WTC11 (cell line): ENCODE results near the gene GIGYF2. TPM values are rescaled to one million over a fixed set of nuclear protein-coding genes. Genes with fewer than 3 reads are reported as not detected.

ENCODE experiments used
- ATAC-seq: fragments of 200-7000 bp; cut with Tn5 transposase; 2 replicates; pipeline ENCODE4 v1.10.0; 2021; ENCODE audit warnings: mild to moderate bottlenecking, moderate library complexity
- CTCF ChIA-PET: fragments of 300-600 bp; sonication (Branson Sonifier 250); formaldehyde crosslinking; loops from one replicate; lab custom pipeline; 2021; ENCODE audit warnings: antibody characterized with exemption; lab: Charles Lee
- POLR2A ChIA-PET: fragments of 350-600 bp; sonication (Branson Sonifier 250); formaldehyde crosslinking; loops from one replicate; lab custom pipeline; 2021; ENCODE audit warnings: antibody characterized with exemption; lab: Charles Lee
- DNase-seq: peaks from one replicate; pipeline ENCODE4 v3.0.0; 2021; ENCODE audit warnings: low spot score
- H3K27ac Mint-ChIP-seq: 2 replicates; pipeline ENCODE4 v1.8.0; 2021; ENCODE audit warnings: mixed read lengths
- H3K27me3 Mint-ChIP-seq: 2 replicates; pipeline ENCODE4 v1.8.0; 2021; ENCODE audit warnings: low read depth, mild to moderate bottlenecking, moderate library complexity, mixed read lengths
- H3K36me3 Mint-ChIP-seq: 2 replicates; pipeline ENCODE4 v1.8.0; 2021; ENCODE audit warnings: mixed read lengths
- H3K4me1 Mint-ChIP-seq: 2 replicates; pipeline ENCODE4 v1.8.0; 2022; ENCODE audit warnings: mixed read lengths
- H3K4me3 Mint-ChIP-seq: 2 replicates; pipeline ENCODE4 v1.8.0; 2021; ENCODE audit warnings: mild to moderate bottlenecking, moderate library complexity, mixed read lengths
- H3K9me3 Mint-ChIP-seq: 2 replicates; pipeline ENCODE4 v1.8.0; 2021; ENCODE audit warnings: mixed read lengths
- CREB1 ChIP-seq: sonication (generic); formaldehyde crosslinking; IDR thresholded peaks from 2 replicates; pipeline ENCODE4 v1.8.0; 2023; ENCODE audit warnings: mild to moderate bottlenecking, missing genetic modification reagents
- FOXP1 ChIP-seq: sonication (generic); formaldehyde crosslinking; IDR thresholded peaks from 2 replicates; pipeline ENCODE4 v1.8.0; 2022; ENCODE audit warnings: missing genetic modification reagents, mild to moderate bottlenecking, moderate library complexity, borderline replicate concordance
- GABPB1 ChIP-seq: sonication (generic); formaldehyde crosslinking; IDR thresholded peaks from 2 replicates; pipeline ENCODE4 v1.8.1; 2023; ENCODE audit warnings: mild to moderate bottlenecking, missing genetic modification reagents
- JUN ChIP-seq: sonication (generic); formaldehyde crosslinking; IDR thresholded peaks from 2 replicates; pipeline ENCODE4 v1.8.0; 2023; ENCODE audit warnings: mild to moderate bottlenecking, missing genetic modification reagents
- NFE2L1 ChIP-seq: sonication (generic); formaldehyde crosslinking; IDR thresholded peaks from 2 replicates; pipeline ENCODE4 v1.8.1; 2023; ENCODE audit warnings: missing genetic modification reagents
- NR1H2 ChIP-seq: sonication (generic); formaldehyde crosslinking; IDR thresholded peaks from 2 replicates; pipeline ENCODE4 v1.9.0; 2021; ENCODE audit warnings: mild to moderate bottlenecking, moderate library complexity, missing genetic modification reagents
- TEAD1 ChIP-seq: sonication (generic); formaldehyde crosslinking; IDR thresholded peaks from 2 replicates; pipeline ENCODE4 v1.8.0; 2022; ENCODE audit warnings: mild to moderate bottlenecking, missing genetic modification reagents
- TP53 ChIP-seq: sonication (generic); formaldehyde crosslinking; IDR thresholded peaks from 2 replicates; pipeline ENCODE4 v1.8.1; 2023; ENCODE audit warnings: mild to moderate bottlenecking, missing genetic modification reagents
- ZNF232 ChIP-seq: sonication (generic); formaldehyde crosslinking; IDR thresholded peaks from 2 replicates; pipeline ENCODE4 v1.8.0; 2022; ENCODE audit warnings: mild to moderate bottlenecking, missing genetic modification reagents
- ZNF416 ChIP-seq: fragments of 250-450 bp; sonication (Bioruptor Pico); IDR thresholded peaks from 2 replicates; pipeline ENCODE4 v1.9.0; 2021; ENCODE audit warnings: mild to moderate bottlenecking, inconsistent platforms
- total RNA-seq: library from RNA; stranded (reverse); gene quantifications from 3 replicates; pipeline ENCODE4 v1.2.3, GENCODE V29; 2021
- TF ChIP-seq, protein P1 (sequence below): sonication (generic); formaldehyde crosslinking; IDR thresholded peaks from 2 replicates; pipeline ENCODE4 v1.8.0; 2023; ENCODE audit warnings: mild to moderate bottlenecking, missing genetic modification reagents
- TF ChIP-seq, protein P2 (sequence below): sonication (generic); formaldehyde crosslinking; IDR thresholded peaks from 2 replicates; pipeline ENCODE4 v1.8.0; 2023; ENCODE audit warnings: missing genetic modification reagents
- TF ChIP-seq, protein P3 (sequence below): sonication (generic); formaldehyde crosslinking; IDR thresholded peaks from 2 replicates; pipeline ENCODE4 v1.8.1; 2023; ENCODE audit warnings: mild to moderate bottlenecking, missing genetic modification reagents, moderate library complexity
- TF ChIP-seq, protein P4 (sequence below): sonication (generic); formaldehyde crosslinking; IDR thresholded peaks from 2 replicates; pipeline ENCODE4 v1.8.1; 2023; ENCODE audit warnings: mild to moderate bottlenecking, missing genetic modification reagents
- TF ChIP-seq, protein P5 (sequence below): sonication (generic); formaldehyde crosslinking; IDR thresholded peaks from 2 replicates; pipeline ENCODE4 v1.8.1; 2022; ENCODE audit warnings: low read depth, mild to moderate bottlenecking, moderate library complexity, missing genetic modification reagents, borderline replicate concordance
- TF ChIP-seq, protein P6 (sequence below): fragments of 250-450 bp; sonication (Bioruptor Pico); IDR thresholded peaks from 2 replicates; pipeline ENCODE4 v1.9.0; 2021; ENCODE audit warnings: moderate library complexity, mild to moderate bottlenecking, inconsistent platforms, borderline replicate concordance
- TF ChIP-seq, protein P7 (sequence below): fragments of 250-450 bp; sonication (Bioruptor Pico); IDR thresholded peaks from 2 replicates; pipeline ENCODE4 v1.9.0; 2021; ENCODE audit warnings: mild to moderate bottlenecking, borderline replicate concordance
- TF ChIP-seq, protein P8 (sequence below): sonication (generic); formaldehyde crosslinking; IDR thresholded peaks from 2 replicates; pipeline ENCODE4 v1.8.1; 2022; ENCODE audit warnings: mild to moderate bottlenecking, moderate library complexity, missing genetic modification reagents

GIGYF2 gene
- total RNA-seq, 1 experiment from 2014 or later, result 53.1 TPM

DNA sequence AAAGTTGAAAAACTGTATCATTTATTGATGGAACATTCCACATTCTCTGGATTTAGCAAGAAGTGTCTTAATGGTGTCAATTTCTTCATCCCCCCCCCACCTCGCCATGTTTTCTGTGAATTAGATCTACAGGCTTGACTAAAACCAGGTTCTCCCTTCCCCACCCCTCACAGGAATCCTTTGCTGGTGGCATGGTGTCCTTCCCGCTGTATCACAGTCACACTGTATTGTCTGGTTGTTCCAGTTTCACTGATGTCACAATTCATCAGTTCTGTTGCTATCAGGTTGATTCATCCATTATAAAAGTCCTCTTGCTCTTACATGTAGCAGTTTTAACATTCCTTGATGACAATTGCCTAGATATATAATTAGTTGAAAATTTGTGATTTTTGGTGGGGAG lies 166.9 kb downstream of the GIGYF2 start:
- no peak for ATAC-seq
- H3K4me1 Mint-ChIP-seq, result no peaks in the 10 kb centered on the region
- no peak overlapping the region for H3K27ac Mint-ChIP-seq
- ChIA-PET CTCF (no interaction called here), POLR2A (no interaction called here)
- H3K36me3 Mint-ChIP-seq, result peaks cover 8% of the 10 kb centered on the region; the same call in 1 of the 2 replicates
- TF ChIP-seq, protein P1, sequence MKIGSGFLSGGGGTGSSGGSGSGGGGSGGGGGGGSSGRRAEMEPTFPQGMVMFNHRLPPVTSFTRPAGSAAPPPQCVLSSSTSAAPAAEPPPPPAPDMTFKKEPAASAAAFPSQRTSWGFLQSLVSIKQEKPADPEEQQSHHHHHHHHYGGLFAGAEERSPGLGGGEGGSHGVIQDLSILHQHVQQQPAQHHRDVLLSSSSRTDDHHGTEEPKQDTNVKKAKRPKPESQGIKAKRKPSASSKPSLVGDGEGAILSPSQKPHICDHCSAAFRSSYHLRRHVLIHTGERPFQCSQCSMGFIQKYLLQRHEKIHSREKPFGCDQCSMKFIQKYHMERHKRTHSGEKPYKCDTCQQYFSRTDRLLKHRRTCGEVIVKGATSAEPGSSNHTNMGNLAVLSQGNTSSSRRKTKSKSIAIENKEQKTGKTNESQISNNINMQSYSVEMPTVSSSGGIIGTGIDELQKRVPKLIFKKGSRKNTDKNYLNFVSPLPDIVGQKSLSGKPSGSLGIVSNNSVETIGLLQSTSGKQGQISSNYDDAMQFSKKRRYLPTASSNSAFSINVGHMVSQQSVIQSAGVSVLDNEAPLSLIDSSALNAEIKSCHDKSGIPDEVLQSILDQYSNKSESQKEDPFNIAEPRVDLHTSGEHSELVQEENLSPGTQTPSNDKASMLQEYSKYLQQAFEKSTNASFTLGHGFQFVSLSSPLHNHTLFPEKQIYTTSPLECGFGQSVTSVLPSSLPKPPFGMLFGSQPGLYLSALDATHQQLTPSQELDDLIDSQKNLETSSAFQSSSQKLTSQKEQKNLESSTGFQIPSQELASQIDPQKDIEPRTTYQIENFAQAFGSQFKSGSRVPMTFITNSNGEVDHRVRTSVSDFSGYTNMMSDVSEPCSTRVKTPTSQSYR (CRISPR knock-in tag), result no peak
- TF ChIP-seq, protein P2, sequence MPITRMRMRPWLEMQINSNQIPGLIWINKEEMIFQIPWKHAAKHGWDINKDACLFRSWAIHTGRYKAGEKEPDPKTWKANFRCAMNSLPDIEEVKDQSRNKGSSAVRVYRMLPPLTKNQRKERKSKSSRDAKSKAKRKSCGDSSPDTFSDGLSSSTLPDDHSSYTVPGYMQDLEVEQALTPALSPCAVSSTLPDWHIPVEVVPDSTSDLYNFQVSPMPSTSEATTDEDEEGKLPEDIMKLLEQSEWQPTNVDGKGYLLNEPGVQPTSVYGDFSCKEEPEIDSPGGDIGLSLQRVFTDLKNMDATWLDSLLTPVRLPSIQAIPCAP (CRISPR knock-in tag), result no peak
- H3K4me3 Mint-ChIP-seq, result no peak overlapping the region
- H3K9me3 Mint-ChIP-seq, result no peaks in the 10 kb centered on the region
- H3K27me3 Mint-ChIP-seq, result no peaks in the 10 kb centered on the region; the same call in 1 of the 2 replicates
- DNase-seq, result no peak

DNA sequence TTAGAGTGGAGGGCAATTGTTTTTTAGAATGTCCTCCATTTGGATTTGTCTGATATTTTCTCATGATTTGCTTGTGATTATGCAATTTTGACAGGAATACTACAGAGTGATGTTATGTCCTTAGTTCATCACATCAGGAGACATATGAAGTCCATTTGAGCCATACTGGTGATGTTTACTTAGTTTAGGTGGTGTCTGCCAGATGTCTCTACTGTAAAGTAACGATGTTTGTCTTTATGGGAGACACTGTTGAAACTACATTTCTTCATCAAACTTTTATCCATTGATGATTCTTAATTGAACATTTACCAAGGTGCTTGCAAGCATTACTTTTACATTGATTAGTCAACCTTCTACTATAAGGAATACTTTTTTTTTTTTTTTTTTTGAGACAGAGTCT lies 168.0 kb downstream of the GIGYF2 start:
- POLR2A ChIA-PET, result no interaction called here
- ATAC-seq, result no peak
- TF ChIP-seq NFE2L1 (CRISPR knock-in tag), result no peak
- TF ChIP-seq JUN (CRISPR knock-in tag), result no peak
- no peak for TF ChIP-seq TEAD1 (CRISPR knock-in tag)
- TF ChIP-seq, protein P3, sequence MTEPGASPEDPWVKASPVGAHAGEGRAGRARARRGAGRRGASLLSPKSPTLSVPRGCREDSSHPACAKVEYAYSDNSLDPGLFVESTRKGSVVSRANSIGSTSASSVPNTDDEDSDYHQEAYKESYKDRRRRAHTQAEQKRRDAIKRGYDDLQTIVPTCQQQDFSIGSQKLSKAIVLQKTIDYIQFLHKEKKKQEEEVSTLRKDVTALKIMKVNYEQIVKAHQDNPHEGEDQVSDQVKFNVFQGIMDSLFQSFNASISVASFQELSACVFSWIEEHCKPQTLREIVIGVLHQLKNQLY (CRISPR knock-in tag), result no peak
- TF ChIP-seq, protein P4, sequence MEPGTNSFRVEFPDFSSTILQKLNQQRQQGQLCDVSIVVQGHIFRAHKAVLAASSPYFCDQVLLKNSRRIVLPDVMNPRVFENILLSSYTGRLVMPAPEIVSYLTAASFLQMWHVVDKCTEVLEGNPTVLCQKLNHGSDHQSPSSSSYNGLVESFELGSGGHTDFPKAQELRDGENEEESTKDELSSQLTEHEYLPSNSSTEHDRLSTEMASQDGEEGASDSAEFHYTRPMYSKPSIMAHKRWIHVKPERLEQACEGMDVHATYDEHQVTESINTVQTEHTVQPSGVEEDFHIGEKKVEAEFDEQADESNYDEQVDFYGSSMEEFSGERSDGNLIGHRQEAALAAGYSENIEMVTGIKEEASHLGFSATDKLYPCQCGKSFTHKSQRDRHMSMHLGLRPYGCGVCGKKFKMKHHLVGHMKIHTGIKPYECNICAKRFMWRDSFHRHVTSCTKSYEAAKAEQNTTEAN (CRISPR knock-in tag), result no peak
- TF ChIP-seq, protein P5, sequence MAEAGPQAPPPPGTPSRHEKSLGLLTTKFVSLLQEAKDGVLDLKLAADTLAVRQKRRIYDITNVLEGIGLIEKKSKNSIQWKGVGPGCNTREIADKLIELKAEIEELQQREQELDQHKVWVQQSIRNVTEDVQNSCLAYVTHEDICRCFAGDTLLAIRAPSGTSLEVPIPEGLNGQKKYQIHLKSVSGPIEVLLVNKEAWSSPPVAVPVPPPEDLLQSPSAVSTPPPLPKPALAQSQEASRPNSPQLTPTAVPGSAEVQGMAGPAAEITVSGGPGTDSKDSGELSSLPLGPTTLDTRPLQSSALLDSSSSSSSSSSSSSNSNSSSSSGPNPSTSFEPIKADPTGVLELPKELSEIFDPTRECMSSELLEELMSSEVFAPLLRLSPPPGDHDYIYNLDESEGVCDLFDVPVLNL (CRISPR knock-in tag), result no peak
- TF ChIP-seq NR1H2 (CRISPR knock-in tag), result no peak
- TF ChIP-seq, all 79 proteins: peak for 0
- Mint-ChIP-seq H3K4me3 (no peak overlapping the region), H3K27me3 (no peaks in the 10 kb centered on the region; the same call in 1 of the 2 replicates), H3K27ac (no peak overlapping the region), H3K4me1 (peaks cover 4% of the 10 kb centered on the region; the same call in 1 of the 2 replicates), H3K36me3 (no peaks in the 10 kb centered on the region), H3K9me3 (no peaks in the 10 kb centered on the region)
- DNase-seq, result no peak
- CTCF ChIA-PET, result interaction anchor here (0.5 to 0.7 kb wide), 2 partner anchors 10 to 568 kb away, joined by 3 read pairs; no protein-coding TSS in a partner anchor

DNA sequence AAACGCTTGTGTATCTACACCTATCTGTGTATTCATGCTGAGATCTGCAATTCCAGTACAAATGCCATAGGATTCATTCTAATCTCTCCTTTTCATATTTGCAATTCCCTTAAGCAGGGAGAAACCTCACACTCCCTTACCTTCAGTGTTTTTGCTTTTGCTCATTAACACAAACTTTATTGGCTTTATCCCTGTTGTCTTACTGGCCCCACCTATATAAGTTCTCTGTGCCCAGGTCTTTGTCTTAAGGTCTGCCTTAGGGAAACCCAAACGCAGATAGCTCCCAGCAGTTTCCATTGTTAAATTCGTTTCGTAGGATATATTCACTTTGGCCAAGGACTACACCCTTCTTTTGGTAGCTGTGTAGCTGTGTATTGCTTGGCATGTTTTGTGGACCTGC lies 169.0 kb downstream of the GIGYF2 start:
- no peak overlapping the region for H3K4me3 Mint-ChIP-seq
- peaks cover 4% of the 10 kb centered on the region; the same call in 1 of the 2 replicates for H3K4me1 Mint-ChIP-seq
- H3K27ac Mint-ChIP-seq, result no peak overlapping the region
- ChIA-PET POLR2A (no interaction called here), CTCF (interaction anchor here (0.9 kb wide), 1 partner anchor 385 kb away, joined by 3 read pairs; the partner anchor contains the start of gene ATG16L1)
- DNase-seq (no peak), ATAC-seq (no peak)
- H3K27me3 Mint-ChIP-seq, result no peaks in the 10 kb centered on the region; the same call in 1 of the 2 replicates
- no peaks in the 10 kb centered on the region for H3K9me3 Mint-ChIP-seq
- no peaks in the 10 kb centered on the region for H3K36me3 Mint-ChIP-seq
- TF ChIP-seq, protein P6, sequence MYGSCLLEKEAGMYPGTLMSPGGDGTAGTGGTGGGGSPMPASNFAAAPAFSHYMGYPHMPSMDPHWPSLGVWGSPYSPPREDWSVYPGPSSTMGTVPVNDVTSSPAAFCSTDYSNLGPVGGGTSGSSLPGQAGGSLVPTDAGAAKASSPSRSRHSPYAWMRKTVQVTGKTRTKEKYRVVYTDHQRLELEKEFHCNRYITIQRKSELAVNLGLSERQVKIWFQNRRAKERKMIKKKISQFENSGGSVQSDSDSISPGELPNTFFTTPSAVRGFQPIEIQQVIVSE, result no peak
- TF ChIP-seq CREB1, result no peak
- TF ChIP-seq GABPB1, result no peak
- no peak for TF ChIP-seq TP53 (CRISPR knock-in tag)
- TF ChIP-seq FOXP1 (CRISPR knock-in tag), result no peak
- TF ChIP-seq, protein P7, sequence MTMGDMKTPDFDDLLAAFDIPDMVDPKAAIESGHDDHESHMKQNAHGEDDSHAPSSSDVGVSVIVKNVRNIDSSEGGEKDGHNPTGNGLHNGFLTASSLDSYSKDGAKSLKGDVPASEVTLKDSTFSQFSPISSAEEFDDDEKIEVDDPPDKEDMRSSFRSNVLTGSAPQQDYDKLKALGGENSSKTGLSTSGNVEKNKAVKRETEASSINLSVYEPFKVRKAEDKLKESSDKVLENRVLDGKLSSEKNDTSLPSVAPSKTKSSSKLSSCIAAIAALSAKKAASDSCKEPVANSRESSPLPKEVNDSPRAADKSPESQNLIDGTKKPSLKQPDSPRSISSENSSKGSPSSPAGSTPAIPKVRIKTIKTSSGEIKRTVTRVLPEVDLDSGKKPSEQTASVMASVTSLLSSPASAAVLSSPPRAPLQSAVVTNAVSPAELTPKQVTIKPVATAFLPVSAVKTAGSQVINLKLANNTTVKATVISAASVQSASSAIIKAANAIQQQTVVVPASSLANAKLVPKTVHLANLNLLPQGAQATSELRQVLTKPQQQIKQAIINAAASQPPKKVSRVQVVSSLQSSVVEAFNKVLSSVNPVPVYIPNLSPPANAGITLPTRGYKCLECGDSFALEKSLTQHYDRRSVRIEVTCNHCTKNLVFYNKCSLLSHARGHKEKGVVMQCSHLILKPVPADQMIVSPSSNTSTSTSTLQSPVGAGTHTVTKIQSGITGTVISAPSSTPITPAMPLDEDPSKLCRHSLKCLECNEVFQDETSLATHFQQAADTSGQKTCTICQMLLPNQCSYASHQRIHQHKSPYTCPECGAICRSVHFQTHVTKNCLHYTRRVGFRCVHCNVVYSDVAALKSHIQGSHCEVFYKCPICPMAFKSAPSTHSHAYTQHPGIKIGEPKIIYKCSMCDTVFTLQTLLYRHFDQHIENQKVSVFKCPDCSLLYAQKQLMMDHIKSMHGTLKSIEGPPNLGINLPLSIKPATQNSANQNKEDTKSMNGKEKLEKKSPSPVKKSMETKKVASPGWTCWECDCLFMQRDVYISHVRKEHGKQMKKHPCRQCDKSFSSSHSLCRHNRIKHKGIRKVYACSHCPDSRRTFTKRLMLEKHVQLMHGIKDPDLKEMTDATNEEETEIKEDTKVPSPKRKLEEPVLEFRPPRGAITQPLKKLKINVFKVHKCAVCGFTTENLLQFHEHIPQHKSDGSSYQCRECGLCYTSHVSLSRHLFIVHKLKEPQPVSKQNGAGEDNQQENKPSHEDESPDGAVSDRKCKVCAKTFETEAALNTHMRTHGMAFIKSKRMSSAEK (CRISPR knock-in tag), result no peak
- TF ChIP-seq ZNF232 (CRISPR knock-in tag), result no peak
- TF ChIP-seq, protein P8, sequence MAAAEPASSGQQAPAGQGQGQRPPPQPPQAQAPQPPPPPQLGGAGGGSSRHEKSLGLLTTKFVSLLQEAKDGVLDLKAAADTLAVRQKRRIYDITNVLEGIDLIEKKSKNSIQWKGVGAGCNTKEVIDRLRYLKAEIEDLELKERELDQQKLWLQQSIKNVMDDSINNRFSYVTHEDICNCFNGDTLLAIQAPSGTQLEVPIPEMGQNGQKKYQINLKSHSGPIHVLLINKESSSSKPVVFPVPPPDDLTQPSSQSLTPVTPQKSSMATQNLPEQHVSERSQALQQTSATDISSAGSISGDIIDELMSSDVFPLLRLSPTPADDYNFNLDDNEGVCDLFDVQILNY (CRISPR knock-in tag), result no peak
- TF ChIP-seq NFE2L1 (CRISPR knock-in tag), result no peak
- no peak for TF ChIP-seq ZNF416 (CRISPR knock-in tag)
